ENCODE results near the gene FFAR2.

DNA sequence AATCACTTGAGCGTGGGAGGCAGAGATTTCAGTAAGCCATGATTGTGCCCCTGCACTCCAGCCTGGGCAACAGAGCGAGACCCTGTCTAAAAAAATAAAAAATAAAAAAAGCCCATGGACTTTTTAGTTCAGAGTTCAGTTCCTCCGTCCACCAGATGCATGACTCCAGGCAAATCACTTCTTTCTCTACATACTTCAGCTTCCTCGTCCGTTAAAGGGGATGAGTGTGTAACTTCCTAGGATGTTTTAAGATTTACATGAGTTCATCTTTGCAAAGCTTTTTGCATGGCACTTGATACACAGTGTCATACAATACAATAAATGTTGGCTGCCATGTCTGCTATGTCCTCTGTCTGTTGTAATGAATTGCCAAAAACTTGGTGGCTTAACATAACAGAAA is 10.0 kb upstream of the FFAR2 start:
- TF ChIP-seq, protein P1, sequence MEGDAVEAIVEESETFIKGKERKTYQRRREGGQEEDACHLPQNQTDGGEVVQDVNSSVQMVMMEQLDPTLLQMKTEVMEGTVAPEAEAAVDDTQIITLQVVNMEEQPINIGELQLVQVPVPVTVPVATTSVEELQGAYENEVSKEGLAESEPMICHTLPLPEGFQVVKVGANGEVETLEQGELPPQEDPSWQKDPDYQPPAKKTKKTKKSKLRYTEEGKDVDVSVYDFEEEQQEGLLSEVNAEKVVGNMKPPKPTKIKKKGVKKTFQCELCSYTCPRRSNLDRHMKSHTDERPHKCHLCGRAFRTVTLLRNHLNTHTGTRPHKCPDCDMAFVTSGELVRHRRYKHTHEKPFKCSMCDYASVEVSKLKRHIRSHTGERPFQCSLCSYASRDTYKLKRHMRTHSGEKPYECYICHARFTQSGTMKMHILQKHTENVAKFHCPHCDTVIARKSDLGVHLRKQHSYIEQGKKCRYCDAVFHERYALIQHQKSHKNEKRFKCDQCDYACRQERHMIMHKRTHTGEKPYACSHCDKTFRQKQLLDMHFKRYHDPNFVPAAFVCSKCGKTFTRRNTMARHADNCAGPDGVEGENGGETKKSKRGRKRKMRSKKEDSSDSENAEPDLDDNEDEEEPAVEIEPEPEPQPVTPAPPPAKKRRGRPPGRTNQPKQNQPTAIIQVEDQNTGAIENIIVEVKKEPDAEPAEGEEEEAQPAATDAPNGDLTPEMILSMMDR (IDR thresholded peaks at IDR 0.05), result no peak
- TF ChIP-seq POLR2A (IDR thresholded peaks at IDR 0.05), result no peak
